Choroid plexus epithelial cell (primary cell): ENCODE data around the gene MMGT1.
A peak's percentile ranks its signal among the peaks of the same experiment; 100 is the strongest.

Experiments used
- DNase-seq: peaks from one replicate; pipeline ENCODE4 v3.0.0-alpha.2; 2010; ENCODE audit warnings: low read depth
- H3K4me3 ChIP-seq: 2 replicates; pipeline ENCODE4 v1.5.1; 2011; ENCODE audit warnings: low read depth, mild to moderate bottlenecking, control low read depth, low read length, moderate library complexity
- TF ChIP-seq, protein P1 (sequence below): conservative IDR thresholded peaks from 2 replicates; pipeline ENCODE4 v1.5.1; 2011; ENCODE audit warnings: low read depth, mild to moderate bottlenecking, control low read depth, inconsistent platforms, low read length, moderate library complexity

Gene MMGT1

DNA sequence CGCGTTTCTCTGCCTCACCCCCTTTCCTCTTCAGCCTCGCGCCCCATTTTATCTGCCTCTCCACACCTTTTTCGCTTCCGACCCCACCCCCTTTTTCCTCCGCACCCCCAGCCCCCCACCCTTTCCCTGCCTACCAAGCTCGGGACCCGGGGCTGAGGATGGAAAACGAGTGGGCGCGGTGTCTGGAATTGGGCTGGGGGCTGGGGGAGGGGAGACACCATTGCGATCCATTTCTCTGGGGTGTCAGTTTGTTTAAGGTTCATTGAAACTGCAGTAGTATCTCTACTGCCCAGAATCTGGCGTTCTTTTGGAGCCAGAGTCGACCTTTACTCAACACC is 12.2 kb upstream of the MMGT1 start:
- peak overlapping the region; percentile 75 for H3K4me3 ChIP-seq
- no peak for DNase-seq
- TF ChIP-seq, protein P1, sequence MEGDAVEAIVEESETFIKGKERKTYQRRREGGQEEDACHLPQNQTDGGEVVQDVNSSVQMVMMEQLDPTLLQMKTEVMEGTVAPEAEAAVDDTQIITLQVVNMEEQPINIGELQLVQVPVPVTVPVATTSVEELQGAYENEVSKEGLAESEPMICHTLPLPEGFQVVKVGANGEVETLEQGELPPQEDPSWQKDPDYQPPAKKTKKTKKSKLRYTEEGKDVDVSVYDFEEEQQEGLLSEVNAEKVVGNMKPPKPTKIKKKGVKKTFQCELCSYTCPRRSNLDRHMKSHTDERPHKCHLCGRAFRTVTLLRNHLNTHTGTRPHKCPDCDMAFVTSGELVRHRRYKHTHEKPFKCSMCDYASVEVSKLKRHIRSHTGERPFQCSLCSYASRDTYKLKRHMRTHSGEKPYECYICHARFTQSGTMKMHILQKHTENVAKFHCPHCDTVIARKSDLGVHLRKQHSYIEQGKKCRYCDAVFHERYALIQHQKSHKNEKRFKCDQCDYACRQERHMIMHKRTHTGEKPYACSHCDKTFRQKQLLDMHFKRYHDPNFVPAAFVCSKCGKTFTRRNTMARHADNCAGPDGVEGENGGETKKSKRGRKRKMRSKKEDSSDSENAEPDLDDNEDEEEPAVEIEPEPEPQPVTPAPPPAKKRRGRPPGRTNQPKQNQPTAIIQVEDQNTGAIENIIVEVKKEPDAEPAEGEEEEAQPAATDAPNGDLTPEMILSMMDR, result no peak

GRCh38 chrX:135985157-135985972 is 11.6 kb upstream of the MMGT1 start, which contains the start of gene SLC9A6:
SLC9A6 (plus strand) TSS chrX:135985435; CDS start chrX:135985659, 224 bp downstream.
- DNase-seq, result peak; percentile 41
- H3K4me3 ChIP-seq, result peak within 1 kb of the TSS; percentile 75
- TF ChIP-seq, protein P1, result no peak

DNA sequence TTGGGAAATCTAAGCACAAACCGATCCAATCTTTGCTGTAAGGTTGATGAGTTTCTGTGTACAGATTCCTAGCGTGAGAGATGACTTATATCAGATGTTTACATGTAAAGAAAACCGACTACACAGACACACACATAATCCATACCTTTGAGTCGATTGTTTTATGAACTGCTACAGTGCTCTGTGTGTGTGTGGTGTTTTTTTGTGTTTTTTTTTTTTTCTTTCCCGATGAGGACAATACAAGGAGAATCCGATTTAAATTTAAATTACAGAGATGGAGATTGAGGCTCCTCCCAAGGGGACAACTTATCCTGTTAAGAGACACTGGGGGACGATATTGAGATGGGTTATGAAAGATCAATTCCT is 11.0 kb upstream of the MMGT1 start:
- peak; percentile 15 for DNase-seq
- TF ChIP-seq, protein P1, result no peak
- H3K4me3 ChIP-seq, result peak overlapping the region; percentile 75

GRCh38 chrX:135984256-135984655 is 10.5 kb upstream of the MMGT1 start:
- no peak overlapping the region for H3K4me3 ChIP-seq
- TF ChIP-seq, protein P1, result no peak
- DNase-seq, result no peak

GRCh38 chrX:135982860-135983259 is 9.1 kb upstream of the MMGT1 start:
- DNase-seq, result no peak
- H3K4me3 ChIP-seq, result no peak overlapping the region
- TF ChIP-seq, protein P1, result no peak

GRCh38 chrX:135981668-135982067 is 7.9 kb upstream of the MMGT1 start:
- peak; percentile 29 for DNase-seq
- TF ChIP-seq, protein P1, result no peak
- H3K4me3 ChIP-seq, result no peak overlapping the region

DNA sequence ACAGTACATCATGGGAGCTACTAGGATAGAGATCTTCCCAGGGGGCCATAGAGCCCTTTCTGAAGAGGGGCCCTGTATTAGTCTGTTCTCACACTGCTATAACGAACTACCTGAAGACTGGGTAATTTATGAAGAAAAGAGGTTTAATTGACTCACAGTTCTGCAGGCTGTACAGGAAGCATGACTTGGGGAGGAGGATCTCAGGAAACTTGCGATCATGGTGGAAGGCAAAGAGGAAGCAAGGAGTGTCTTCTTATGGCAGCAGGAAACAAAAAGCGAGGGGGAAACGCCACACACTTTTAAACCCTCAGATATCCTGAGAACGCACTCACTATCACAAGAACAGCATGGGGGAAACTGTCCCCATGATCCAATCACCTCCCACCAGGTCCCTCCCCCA is 7.2 kb upstream of the MMGT1 start:
- no peak overlapping the region for H3K4me3 ChIP-seq
- TF ChIP-seq, protein P1, result no peak
- no peak for DNase-seq
